Activated naive CD4-positive, alpha-beta T cell treated with anti-CD3 and anti-CD28 coated beads, Interleukin-2, amount 50 U/mL, for 24 hours (primary cell): Measurements from ENCODE around the gene RAB44.

Experiments used
- H3K27ac Mint-ChIP-seq: one replicate; pipeline ENCODE4 v1.8.0; 2021; ENCODE audit warnings: mild to moderate bottlenecking, mixed read lengths
- H3K27me3 Mint-ChIP-seq: one replicate; pipeline ENCODE4 v1.8.0; 2021; ENCODE audit warnings: mixed read lengths
- H3K36me3 Mint-ChIP-seq: one replicate; pipeline ENCODE4 v1.8.0; 2021; ENCODE audit warnings: mixed read lengths
- H3K4me1 Mint-ChIP-seq: one replicate; pipeline ENCODE4 v1.8.0; 2021; ENCODE audit warnings: mixed read lengths
- H3K4me3 Mint-ChIP-seq: one replicate; pipeline ENCODE4 v1.8.0; 2021; ENCODE audit warnings: mild to moderate bottlenecking, mixed read lengths
- H3K9me3 Mint-ChIP-seq: one replicate; pipeline ENCODE4 v1.8.0; 2021; ENCODE audit warnings: mixed read lengths

The RAB44 gene

GRCh38 chr6:36769676-36770499, 72.3 kb downstream of the RAB44 start:
- Mint-ChIP-seq H3K27ac (peak overlapping the region; percentile 93), H3K27me3 (no peaks in the 10 kb centered on the region), H3K4me3 (peak overlapping the region; percentile 61), H3K4me1 (peaks cover 51% of the 10 kb centered on the region), H3K36me3 (no peaks in the 10 kb centered on the region), H3K9me3 (no peaks in the 10 kb centered on the region)

- Mint-ChIP-seq H3K4me1 (peaks cover 47% of the 10 kb centered on the region), H3K9me3 (no peaks in the 10 kb centered on the region), H3K4me3 (no peak overlapping the region), H3K27me3 (no peaks in the 10 kb centered on the region), H3K27ac (peak overlapping the region; percentile 93), H3K36me3 (no peaks in the 10 kb centered on the region)
Measured at GRCh38 chr6:36771145-36771544, 73.5 kb downstream of the RAB44 start.

- peak overlapping the region; percentile 91 for H3K27ac Mint-ChIP-seq
- peaks cover 44% of the 10 kb centered on the region for H3K4me1 Mint-ChIP-seq
- H3K36me3 Mint-ChIP-seq = no peaks in the 10 kb centered on the region
- H3K27me3 Mint-ChIP-seq = no peaks in the 10 kb centered on the region
- H3K4me3 Mint-ChIP-seq = no peak overlapping the region
- H3K9me3 Mint-ChIP-seq = no peaks in the 10 kb centered on the region
Measured at GRCh38 chr6:36772397-36772796, 74.8 kb downstream of the RAB44 start.

- Mint-ChIP-seq H3K27me3 (no peaks in the 10 kb centered on the region), H3K36me3 (no peaks in the 10 kb centered on the region), H3K27ac (no peak overlapping the region), H3K4me1 (peaks cover 28% of the 10 kb centered on the region), H3K9me3 (no peaks in the 10 kb centered on the region), H3K4me3 (no peak overlapping the region)
Measured at GRCh38 chr6:36774331-36774730, 76.7 kb downstream of the RAB44 start.

GRCh38 chr6:36776167-36776566, 78.5 kb downstream of the RAB44 start:
- Mint-ChIP-seq H3K36me3 (no peaks in the 10 kb centered on the region), H3K27ac (no peak overlapping the region), H3K9me3 (no peaks in the 10 kb centered on the region)

GRCh38 chr6:36777801-36778200, 80.2 kb downstream of the RAB44 start:
- Mint-ChIP-seq H3K36me3 (no peaks in the 10 kb centered on the region), H3K9me3 (no peaks in the 10 kb centered on the region), H3K27ac (no peak overlapping the region), H3K27me3 (no peaks in the 10 kb centered on the region), H3K4me1 (peaks cover 3% of the 10 kb centered on the region), H3K4me3 (no peak overlapping the region)

More at GRCh38 chr6:36776167-36776566, 78.5 kb downstream of the RAB44 start:
- Mint-ChIP-seq H3K27me3 (no peaks in the 10 kb centered on the region), H3K4me1 (peaks cover 10% of the 10 kb centered on the region), H3K4me3 (no peak overlapping the region)

- no peaks in the 10 kb centered on the region for H3K36me3 Mint-ChIP-seq
- no peaks in the 10 kb centered on the region for H3K9me3 Mint-ChIP-seq
- no peak overlapping the region for H3K4me3 Mint-ChIP-seq
- H3K4me1 Mint-ChIP-seq = peaks cover 4% of the 10 kb centered on the region
- no peak overlapping the region for H3K27ac Mint-ChIP-seq
- H3K27me3 Mint-ChIP-seq = no peaks in the 10 kb centered on the region
Measured at GRCh38 chr6:36779227-36779626, 81.6 kb downstream of the RAB44 start.

GRCh38 chr6:36780442-36781177, 83.0 kb downstream of the RAB44 start:
- Mint-ChIP-seq H3K36me3 (no peaks in the 10 kb centered on the region), H3K27ac (no peak overlapping the region), H3K4me1 (peaks cover 4% of the 10 kb centered on the region), H3K4me3 (no peak overlapping the region), H3K27me3 (no peaks in the 10 kb centered on the region), H3K9me3 (no peaks in the 10 kb centered on the region)

- Mint-ChIP-seq H3K27me3 (no peaks in the 10 kb centered on the region), H3K36me3 (no peaks in the 10 kb centered on the region), H3K4me3 (no peak overlapping the region), H3K27ac (no peak overlapping the region), H3K9me3 (no peaks in the 10 kb centered on the region), H3K4me1 (peaks cover 4% of the 10 kb centered on the region)
Measured at GRCh38 chr6:36781669-36782068, 84.0 kb downstream of the RAB44 start.
